CD8-positive, alpha-beta memory T cell (primary cell): ENCODE measurements around the gene RBFOX1. TPM values are rescaled to one million over a fixed set of nuclear protein-coding genes. Genes with fewer than 3 reads are reported as not detected.

ENCODE experiments used
- CTCF ChIA-PET: fragments of 350-600 bp; sonication (Branson Sonifier 250); formaldehyde crosslinking; loops from one replicate; lab custom pipeline; 2021; ENCODE audit warnings: antibody characterized with exemption; lab: Charles Lee
- POLR2A ChIA-PET: fragments of 350-600 bp; sonication (Branson Sonifier 250); formaldehyde crosslinking; loops from one replicate; lab custom pipeline; 2021; ENCODE audit warnings: antibody characterized with exemption; lab: Charles Lee
- DNase-seq, 5 donors: peaks; one replicate each; pipeline versions ENCODE4 v3.0.0 to v3.0.0-alpha.2; 2020 to 2022; ENCODE audit warnings: mixed read lengths in 1 of 5
- H3K27ac ChIP-seq: one replicate; pipeline ENCODE4 v1.7.0; 2013; ENCODE audit warnings: low read depth, mild to moderate bottlenecking, low read length, moderate library complexity
- H3K27me3 ChIP-seq: 2 replicates; pipeline ENCODE4 v1.7.0; 2013; ENCODE audit warnings: low read length, mild to moderate bottlenecking; ENCODE audit not compliant: insufficient read depth, poor library complexity, severe bottlenecking
- H3K36me3 ChIP-seq: 2 replicates; pipeline ENCODE4 v1.7.0; 2013; ENCODE audit warnings: mild to moderate bottlenecking, low read length, moderate library complexity; ENCODE audit not compliant: insufficient read depth
- H3K4me1 ChIP-seq: 2 replicates; pipeline ENCODE4 v1.7.0; 2013; ENCODE audit warnings: mild to moderate bottlenecking, low read length, moderate library complexity; ENCODE audit not compliant: insufficient read depth
- H3K4me3 ChIP-seq: 2 replicates; pipeline ENCODE4 v1.7.0; 2013; ENCODE audit warnings: mild to moderate bottlenecking, low read length
- H3K9me3 ChIP-seq: 2 replicates; pipeline ENCODE4 v1.7.0; 2013; ENCODE audit warnings: mild to moderate bottlenecking, low read length
- H3K27ac Mint-ChIP-seq, 8 donors: one replicate each; pipeline ENCODE4 v1.8.0; 2020 to 2021; ENCODE audit warnings: mixed read lengths in 8 of 8, mild to moderate bottlenecking in 6 of 8, inconsistent platforms in 3 of 8, moderate library complexity in 3 of 8
- H3K27me3 Mint-ChIP-seq, 2 donors: one replicate each; pipeline ENCODE4 v1.8.0; 2020 to 2021; ENCODE audit warnings: mixed read lengths in 2 of 2, mild to moderate bottlenecking in 1 of 2, moderate library complexity in 1 of 2
- H3K36me3 Mint-ChIP-seq, 3 donors: one replicate each; pipeline ENCODE4 v1.8.0; 2020 to 2021; ENCODE audit warnings: mixed read lengths in 3 of 3, inconsistent platforms in 1 of 3, mild to moderate bottlenecking in 1 of 3
- H3K4me1 Mint-ChIP-seq, 3 donors: one replicate each; pipeline ENCODE4 v1.8.0; 2020 to 2021; ENCODE audit warnings: mixed read lengths in 3 of 3, inconsistent platforms in 1 of 3, mild to moderate bottlenecking in 1 of 3
- H3K4me3 Mint-ChIP-seq, 7 donors: one replicate each; pipeline ENCODE4 v1.8.0; 2020 to 2021; ENCODE audit warnings: mixed read lengths in 7 of 7, mild to moderate bottlenecking in 6 of 7, moderate library complexity in 4 of 7, inconsistent platforms in 2 of 7
- H3K9me3 Mint-ChIP-seq, 5 donors: one replicate each; pipeline ENCODE4 v1.8.0; 2020 to 2022; ENCODE audit warnings: mixed read lengths in 5 of 5, mild to moderate bottlenecking in 3 of 5, moderate library complexity in 2 of 5, inconsistent platforms in 1 of 5
- polyA plus RNA-seq: library from polyadenylated mRNA; unstranded; fragments of 300-500 nt; fragmentation: Illumina TruSeq; gene quantifications from one replicate; pipeline ENCODE4 v1.2.3, GENCODE V29; 2021
- total RNA-seq, 2 experiments: library from RNA; stranded (reverse); gene quantifications; one replicate each; pipeline ENCODE4 v1.2.3, GENCODE V29; 2021

Gene RBFOX1
- total and polyA plus RNA-seq, 3 experiments from 2014 or later, result not detected

- peaks cover 2 to 32% (median 4%) of the 10 kb centered on the region in 5 donors for H3K9me3 Mint-ChIP-seq
- H3K36me3 Mint-ChIP-seq, result peaks cover 0 to 2% (median 0%) of the 10 kb centered on the region in 3 donors
- H3K4me3 Mint-ChIP-seq, result no peak overlapping the region
- peaks cover 0 to 1% of the 10 kb centered on the region in 2 donors for H3K27me3 Mint-ChIP-seq
- no peaks in the 10 kb centered on the region for H3K9me3 ChIP-seq
- H3K4me3 ChIP-seq, result no peak overlapping the region
- POLR2A ChIA-PET, result no interaction called here
- H3K4me1 Mint-ChIP-seq, result no peaks in the 10 kb centered on the region
- H3K36me3 ChIP-seq, result no peaks in the 10 kb centered on the region
- DNase-seq, result no peak
- H3K27ac Mint-ChIP-seq, result no peak overlapping the region
- no peak overlapping the region for H3K27ac ChIP-seq
- H3K4me1 ChIP-seq, result no peaks in the 10 kb centered on the region
- CTCF ChIA-PET, result no interaction called here
- no peaks in the 10 kb centered on the region for H3K27me3 ChIP-seq
Observed at GRCh38 chr16:7680296-7680695, 347.7 kb downstream of the RBFOX1 start.

DNA sequence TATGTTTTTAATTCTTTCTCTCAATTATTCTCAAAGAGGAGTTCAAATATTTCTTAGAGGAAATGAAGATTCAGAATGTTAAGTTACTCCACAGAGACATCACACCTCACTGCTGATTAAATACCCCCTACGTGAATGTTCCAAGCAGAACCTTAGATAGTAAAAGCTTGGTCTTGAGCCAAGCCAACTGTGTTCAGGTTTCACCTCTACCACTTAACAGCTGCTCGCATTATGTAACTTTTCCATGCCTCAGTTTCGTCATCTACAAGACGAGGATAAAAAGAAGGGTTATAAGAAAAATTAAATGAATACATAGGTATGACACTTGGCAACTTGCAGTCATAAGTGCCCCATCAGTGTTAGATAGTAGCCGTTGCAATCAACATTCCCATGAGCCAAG, 356.2 kb downstream of the RBFOX1 start:
- no peak for DNase-seq
- Mint-ChIP-seq H3K27ac (no peak overlapping the region), H3K4me3 (no peak overlapping the region), H3K4me1 (no peaks in the 10 kb centered on the region), H3K36me3 (no peaks in the 10 kb centered on the region), H3K27me3 (no peaks in the 10 kb centered on the region), H3K9me3 (peaks cover 2 to 32% (median 4%) of the 10 kb centered on the region in 5 donors)
- Histone ChIP-seq H3K27ac (no peak overlapping the region), H3K4me1 (no peaks in the 10 kb centered on the region), H3K27me3 (no peaks in the 10 kb centered on the region), H3K9me3 (no peaks in the 10 kb centered on the region), H3K36me3 (no peaks in the 10 kb centered on the region), H3K4me3 (no peak overlapping the region)
- ChIA-PET CTCF (no interaction called here), POLR2A (no interaction called here)

- Mint-ChIP-seq H3K9me3 (peaks cover 2 to 32% (median 4%) of the 10 kb centered on the region in 5 donors), H3K4me3 (no peak overlapping the region), H3K4me1 (no peaks in the 10 kb centered on the region), H3K36me3 (no peaks in the 10 kb centered on the region), H3K27me3 (no peaks in the 10 kb centered on the region), H3K27ac (no peak overlapping the region)
- Histone ChIP-seq H3K27me3 (no peaks in the 10 kb centered on the region), H3K4me3 (no peak overlapping the region), H3K27ac (no peak overlapping the region), H3K4me1 (no peaks in the 10 kb centered on the region), H3K9me3 (no peaks in the 10 kb centered on the region), H3K36me3 (no peaks in the 10 kb centered on the region)
- ChIA-PET POLR2A (no interaction called here), CTCF (no interaction called here)
- no peak for DNase-seq
Observed at GRCh38 chr16:7689234-7689633, 356.6 kb downstream of the RBFOX1 start.

DNA sequence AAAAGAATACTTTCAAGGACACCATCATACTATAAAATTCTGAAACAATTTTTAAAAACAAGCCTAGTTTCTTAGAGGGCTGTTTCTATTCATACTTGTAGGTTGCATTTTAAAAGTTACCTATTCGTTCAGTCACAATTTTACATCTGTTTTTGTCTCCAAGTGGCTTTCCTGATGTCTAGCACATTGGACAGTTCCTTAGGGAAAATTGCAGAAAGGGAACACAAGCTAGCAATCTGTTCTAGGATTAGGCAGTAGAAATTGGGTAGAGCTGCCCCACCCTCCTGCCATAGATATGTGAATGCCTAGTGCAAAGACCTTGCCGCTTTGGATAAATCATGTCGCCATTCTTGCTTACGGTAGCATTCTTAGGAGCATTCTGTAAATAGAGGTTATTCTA, 358.9 kb downstream of the RBFOX1 start:
- peaks cover 3 to 19% (median 4%) of the 10 kb centered on the region in 5 donors for H3K9me3 Mint-ChIP-seq
- Histone ChIP-seq H3K4me1 (no peaks in the 10 kb centered on the region), H3K4me3 (no peak overlapping the region), H3K27me3 (no peaks in the 10 kb centered on the region), H3K9me3 (no peaks in the 10 kb centered on the region), H3K27ac (no peak overlapping the region), H3K36me3 (no peaks in the 10 kb centered on the region)
- no peak overlapping the region for H3K4me3 Mint-ChIP-seq
- H3K27me3 Mint-ChIP-seq, result no peaks in the 10 kb centered on the region
- CTCF ChIA-PET, result no interaction called here
- H3K36me3 Mint-ChIP-seq, result no peaks in the 10 kb centered on the region
- H3K27ac Mint-ChIP-seq, result no peak overlapping the region
- no peak for DNase-seq
- no peaks in the 10 kb centered on the region for H3K4me1 Mint-ChIP-seq
- POLR2A ChIA-PET, result no interaction called here

DNA sequence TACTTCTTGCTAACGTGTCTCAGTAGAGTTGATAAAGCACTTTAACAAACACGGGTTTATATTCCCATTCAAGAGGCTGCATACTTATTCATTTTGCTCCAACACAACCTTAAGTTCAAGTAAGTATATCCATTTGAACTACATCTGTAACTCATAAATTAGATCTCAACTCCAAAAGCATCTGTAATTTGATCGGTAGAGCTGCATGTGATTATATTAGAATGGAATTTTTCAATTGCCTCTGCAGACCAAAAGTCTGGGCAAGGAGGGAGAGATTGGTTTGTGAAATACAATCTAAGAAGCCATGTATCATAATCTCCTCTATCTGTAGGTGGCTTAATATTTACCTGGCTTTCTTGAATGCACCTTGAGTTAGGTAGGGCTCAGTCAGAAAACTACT, 371.0 kb downstream of the RBFOX1 start:
- Mint-ChIP-seq H3K27me3 (no peaks in the 10 kb centered on the region), H3K4me1 (no peaks in the 10 kb centered on the region), H3K36me3 (no peaks in the 10 kb centered on the region), H3K9me3 (peaks cover 5 to 38% (median 9%) of the 10 kb centered on the region in 5 donors), H3K4me3 (peak overlapping the region in 1 of 7 donors; percentile 7), H3K27ac (no peak overlapping the region)
- no peak overlapping the region for H3K4me3 ChIP-seq
- CTCF ChIA-PET, result no interaction called here
- no peak for DNase-seq
- H3K4me1 ChIP-seq, result no peaks in the 10 kb centered on the region
- H3K9me3 ChIP-seq, result no peaks in the 10 kb centered on the region
- H3K27ac ChIP-seq, result no peak overlapping the region
- H3K36me3 ChIP-seq, result no peaks in the 10 kb centered on the region
- POLR2A ChIA-PET, result no interaction called here
- H3K27me3 ChIP-seq, result no peaks in the 10 kb centered on the region

DNA sequence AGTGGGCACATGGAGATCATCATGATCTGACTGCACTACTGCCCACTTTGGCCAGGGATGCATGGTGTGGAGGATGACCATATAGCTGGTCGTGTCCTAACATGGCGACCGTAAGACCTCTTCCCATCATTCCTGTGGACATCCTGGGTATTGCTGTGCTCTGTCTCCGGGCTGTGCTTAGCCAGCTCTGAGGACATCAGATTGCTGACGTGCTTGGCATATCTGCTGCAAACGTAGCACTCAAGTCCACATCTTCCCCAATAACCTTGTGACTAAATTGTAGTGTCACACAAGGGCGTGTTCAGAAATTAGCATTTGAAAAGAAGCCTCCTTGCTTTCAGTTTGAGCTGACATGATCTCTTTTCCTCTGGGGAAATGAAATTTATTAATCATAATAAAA, 373.2 kb downstream of the RBFOX1 start:
- H3K27me3 ChIP-seq, result no peaks in the 10 kb centered on the region
- H3K36me3 ChIP-seq, result no peaks in the 10 kb centered on the region
- H3K4me3 ChIP-seq, result no peak overlapping the region
- no peak overlapping the region for H3K27ac ChIP-seq
- Mint-ChIP-seq H3K9me3 (peaks cover 10 to 40% (median 19%) of the 10 kb centered on the region in 5 donors), H3K27ac (no peak overlapping the region), H3K4me3 (no peak overlapping the region), H3K27me3 (no peaks in the 10 kb centered on the region), H3K36me3 (no peaks in the 10 kb centered on the region), H3K4me1 (no peaks in the 10 kb centered on the region)
- no peak for DNase-seq
- no peaks in the 10 kb centered on the region for H3K4me1 ChIP-seq
- POLR2A ChIA-PET, result no interaction called here
- H3K9me3 ChIP-seq, result no peaks in the 10 kb centered on the region
- CTCF ChIA-PET, result no interaction called here

DNA sequence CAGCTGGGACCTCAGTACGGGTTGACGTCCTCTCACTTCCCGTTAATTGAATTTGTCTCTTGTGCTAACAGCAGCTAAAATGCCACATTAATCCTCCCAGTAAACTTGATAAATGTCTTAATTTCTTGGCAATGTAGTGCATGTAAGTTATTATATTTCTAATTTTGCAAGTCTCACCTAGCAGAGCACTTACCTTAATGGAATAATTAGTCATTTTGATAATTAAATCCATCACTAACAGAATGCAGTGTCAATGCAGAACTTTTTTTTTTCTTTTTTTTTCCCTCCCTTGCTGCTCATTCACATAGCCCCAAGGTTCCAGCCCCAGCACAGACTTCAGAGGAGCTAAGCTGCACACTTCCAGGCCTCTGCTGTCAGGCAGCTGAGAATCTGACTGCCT, 376.5 kb downstream of the RBFOX1 start:
- Histone ChIP-seq H3K27ac (no peak overlapping the region), H3K36me3 (no peaks in the 10 kb centered on the region), H3K9me3 (no peaks in the 10 kb centered on the region), H3K4me1 (no peaks in the 10 kb centered on the region), H3K27me3 (no peaks in the 10 kb centered on the region), H3K4me3 (no peak overlapping the region)
- CTCF ChIA-PET, result no interaction called here
- Mint-ChIP-seq H3K27ac (no peak overlapping the region), H3K9me3 (peaks cover 10 to 27% (median 19%) of the 10 kb centered on the region in 5 donors), H3K4me1 (no peaks in the 10 kb centered on the region), H3K27me3 (no peaks in the 10 kb centered on the region), H3K4me3 (no peak overlapping the region), H3K36me3 (no peaks in the 10 kb centered on the region)
- DNase-seq, result no peak
- POLR2A ChIA-PET, result no interaction called here

DNA sequence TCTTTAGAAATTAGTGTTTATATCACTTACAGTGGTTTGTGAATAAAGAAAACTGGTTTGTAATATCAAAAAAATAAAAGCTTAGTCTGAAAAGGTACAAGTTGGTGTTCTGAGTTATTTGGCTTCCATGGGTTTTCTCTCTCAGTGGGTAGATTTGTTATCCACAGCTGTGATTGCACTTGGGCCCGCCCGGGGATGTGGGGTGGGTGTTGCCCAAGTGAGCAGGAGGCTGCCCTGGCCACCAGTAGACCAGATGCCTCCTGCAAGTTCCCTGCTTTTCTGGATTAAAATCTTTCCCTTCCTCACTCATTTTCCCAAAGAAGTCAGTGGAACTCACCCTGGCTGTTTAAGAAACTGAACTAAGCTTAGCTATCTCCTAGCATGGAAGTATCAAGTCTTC, 380.6 kb downstream of the RBFOX1 start:
- H3K4me3 ChIP-seq, result no peak overlapping the region
- no peaks in the 10 kb centered on the region for H3K4me1 ChIP-seq
- H3K9me3 Mint-ChIP-seq, result peaks cover 7 to 23% (median 13%) of the 10 kb centered on the region in 5 donors
- no peaks in the 10 kb centered on the region for H3K4me1 Mint-ChIP-seq
- CTCF ChIA-PET, result no interaction called here
- no peaks in the 10 kb centered on the region for H3K36me3 ChIP-seq
- POLR2A ChIA-PET, result no interaction called here
- no peaks in the 10 kb centered on the region for H3K27me3 ChIP-seq
- H3K27me3 Mint-ChIP-seq, result no peaks in the 10 kb centered on the region
- H3K27ac Mint-ChIP-seq, result no peak overlapping the region
- no peaks in the 10 kb centered on the region for H3K9me3 ChIP-seq
- H3K36me3 Mint-ChIP-seq, result no peaks in the 10 kb centered on the region
- DNase-seq, result no peak
- H3K27ac ChIP-seq, result no peak overlapping the region
- no peak overlapping the region for H3K4me3 Mint-ChIP-seq

- no peak for DNase-seq
- H3K9me3 Mint-ChIP-seq, result peaks cover 0 to 16% (median 11%) of the 10 kb centered on the region in 5 donors
- no peaks in the 10 kb centered on the region for H3K9me3 ChIP-seq
- H3K27me3 Mint-ChIP-seq, result no peaks in the 10 kb centered on the region
- no peak overlapping the region for H3K27ac Mint-ChIP-seq
- no peaks in the 10 kb centered on the region for H3K36me3 Mint-ChIP-seq
- CTCF ChIA-PET, result no interaction called here
- POLR2A ChIA-PET, result no interaction called here
- H3K4me3 Mint-ChIP-seq, result no peak overlapping the region
- no peaks in the 10 kb centered on the region for H3K36me3 ChIP-seq
- H3K4me1 ChIP-seq, result no peaks in the 10 kb centered on the region
- H3K4me1 Mint-ChIP-seq, result no peaks in the 10 kb centered on the region
- no peak overlapping the region for H3K27ac ChIP-seq
- no peaks in the 10 kb centered on the region for H3K27me3 ChIP-seq
- H3K4me3 ChIP-seq, result no peak overlapping the region
Observed at GRCh38 chr16:7714775-7715174, 382.1 kb downstream of the RBFOX1 start.
